Measurements from ENCODE around the gene EGFL8.

EGFL8 gene

GRCh38 chr6:32147401-32148132 is 16.8 kb upstream of the EGFL8 start:
- DNase-seq, result no peak

GRCh38 chr6:32148289-32149091 is 15.9 kb upstream of the EGFL8 start:
- no peak for DNase-seq

DNA sequence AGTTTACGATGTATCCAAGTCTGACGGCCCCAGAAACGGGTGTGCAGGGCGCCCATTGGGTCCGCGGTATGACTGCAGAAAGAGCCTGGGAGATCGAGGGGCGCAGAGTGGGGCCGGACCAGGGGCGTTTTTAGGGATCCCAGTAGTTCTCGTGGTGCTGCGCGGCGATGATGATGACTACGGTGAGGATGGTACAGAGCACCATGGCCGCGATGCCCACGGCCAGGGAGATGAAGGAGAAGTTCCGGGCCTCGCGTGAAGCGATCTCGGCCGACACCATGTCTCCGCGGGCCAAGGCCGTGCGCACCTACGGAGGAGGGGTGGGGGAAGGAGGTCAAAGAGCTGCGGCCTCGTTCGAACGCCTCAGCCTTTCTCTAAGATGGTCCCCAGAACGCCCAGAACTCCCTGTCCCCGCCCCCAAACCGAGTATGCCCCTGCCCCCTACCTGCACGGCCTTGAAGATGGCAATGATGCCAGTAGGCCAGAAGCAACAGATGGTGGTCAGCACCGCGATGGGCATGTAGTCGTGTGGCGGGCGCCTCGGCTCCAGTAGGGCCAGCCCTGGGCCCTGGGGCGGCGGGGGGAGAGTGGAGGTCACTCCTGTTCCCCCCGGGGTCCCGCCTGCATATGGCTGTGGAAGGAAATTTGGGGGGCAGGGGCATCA is 15.2 kb upstream of the EGFL8 start:
- no peak for DNase-seq

- no peak for DNase-seq
These were observed 14.2 kb upstream of the EGFL8 start for GRCh38 chr6:32149932-32150870.

- DNase-seq, result no peak
These were observed 13.1 kb upstream of the EGFL8 start for GRCh38 chr6:32151181-32151862.

DNA sequence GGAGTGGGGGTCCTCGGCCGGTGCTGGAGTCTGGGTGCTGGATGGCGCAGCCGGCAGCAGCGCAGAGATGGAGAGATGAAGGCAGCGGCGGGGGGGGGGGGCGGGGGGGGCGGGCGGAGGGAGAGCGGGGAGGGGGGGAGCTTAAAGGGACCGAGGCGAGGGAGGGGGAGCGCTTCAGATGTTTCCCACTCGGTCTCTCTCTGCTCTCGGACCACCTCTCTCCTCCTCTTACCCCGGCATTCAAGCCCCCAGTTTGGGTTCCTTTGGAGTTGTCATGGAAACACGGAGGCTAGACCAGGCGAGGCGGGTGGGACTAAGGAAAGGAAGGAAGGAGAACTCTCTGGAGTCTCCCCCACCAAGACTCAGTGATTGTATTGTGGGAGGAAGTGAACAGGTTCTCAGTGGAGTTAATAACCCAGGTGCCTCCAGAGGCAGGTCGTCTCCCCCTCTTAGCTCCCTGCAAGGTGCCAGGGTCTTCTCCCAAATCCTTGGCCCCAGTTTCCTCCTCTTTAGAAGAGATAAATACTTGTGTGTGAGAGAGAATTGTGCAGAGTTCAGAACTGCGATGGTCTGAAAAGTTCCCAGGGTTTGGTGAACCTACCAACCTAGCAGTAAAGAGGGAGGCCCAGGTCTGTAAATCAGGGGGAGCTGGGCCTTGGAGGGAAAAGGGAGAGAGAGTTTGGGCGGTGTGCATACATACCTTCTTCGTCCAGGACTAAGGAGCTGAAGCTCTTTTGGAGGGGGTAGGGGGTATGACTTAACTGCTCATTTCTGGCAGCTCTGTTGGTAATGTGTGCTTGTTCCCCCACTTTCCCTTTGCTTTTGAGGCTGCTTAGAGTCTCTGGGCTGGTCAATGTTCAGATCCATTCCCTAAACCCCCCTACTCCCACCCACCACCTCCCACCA is 12.3 kb upstream of the EGFL8 start, which contains the start of gene PRRT1:
PRRT1 (minus strand) TSS at position 77 of the 906 bp plus-strand sequence. CDS start 112 bp downstream, outside the sequence.
- no peak for DNase-seq

DNA sequence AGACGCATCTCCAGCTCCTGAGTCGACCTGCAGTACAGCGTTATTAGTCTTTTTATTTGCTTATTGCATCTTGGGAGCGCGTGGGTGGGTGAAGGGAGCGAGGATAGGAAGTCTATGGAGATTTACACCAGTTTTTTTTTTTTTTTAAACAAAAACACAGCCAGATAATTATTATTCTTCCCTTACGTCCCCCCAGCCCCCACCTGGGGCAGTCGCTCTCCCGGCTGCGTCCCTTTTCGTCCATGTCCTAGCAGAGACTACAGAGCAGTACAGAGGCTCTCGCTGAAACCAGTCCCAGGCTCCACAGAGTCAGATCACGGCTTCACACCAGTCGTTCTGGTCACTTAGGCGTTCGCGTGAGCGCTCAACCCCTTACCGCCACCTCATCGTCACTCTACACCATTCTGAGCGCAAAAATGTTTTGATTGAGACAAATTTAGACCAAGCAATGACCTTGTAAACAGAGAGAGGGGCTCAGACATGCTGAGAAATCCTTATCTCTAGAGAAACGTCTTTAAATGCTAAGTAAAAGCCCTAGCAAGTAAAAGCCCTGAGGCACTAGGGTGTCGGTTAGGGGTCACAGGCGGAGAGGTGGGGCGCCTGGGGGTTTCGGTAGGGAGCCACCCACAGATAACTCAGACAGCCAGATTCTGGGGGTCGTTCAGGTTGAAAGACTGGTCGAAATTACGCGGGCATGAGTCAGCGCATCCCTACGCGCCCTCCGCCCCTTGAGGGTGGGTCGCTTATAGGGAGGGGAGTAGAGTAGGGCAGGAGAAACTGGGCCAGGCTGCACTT is 11.4 kb upstream of the EGFL8 start:
- peak in 1 of 2 experiments; percentile 74 for DNase-seq

GRCh38 chr6:32153564-32154513 is 10.6 kb upstream of the EGFL8 start, which contains the start of gene PPT2:
Gene PPT2, plus strand, starts transcription at chr6:32154141. Its CDS starts 454 bp downstream, at chr6:32154595.
- DNase-seq, result peak; percentile 85 to 93

DNA sequence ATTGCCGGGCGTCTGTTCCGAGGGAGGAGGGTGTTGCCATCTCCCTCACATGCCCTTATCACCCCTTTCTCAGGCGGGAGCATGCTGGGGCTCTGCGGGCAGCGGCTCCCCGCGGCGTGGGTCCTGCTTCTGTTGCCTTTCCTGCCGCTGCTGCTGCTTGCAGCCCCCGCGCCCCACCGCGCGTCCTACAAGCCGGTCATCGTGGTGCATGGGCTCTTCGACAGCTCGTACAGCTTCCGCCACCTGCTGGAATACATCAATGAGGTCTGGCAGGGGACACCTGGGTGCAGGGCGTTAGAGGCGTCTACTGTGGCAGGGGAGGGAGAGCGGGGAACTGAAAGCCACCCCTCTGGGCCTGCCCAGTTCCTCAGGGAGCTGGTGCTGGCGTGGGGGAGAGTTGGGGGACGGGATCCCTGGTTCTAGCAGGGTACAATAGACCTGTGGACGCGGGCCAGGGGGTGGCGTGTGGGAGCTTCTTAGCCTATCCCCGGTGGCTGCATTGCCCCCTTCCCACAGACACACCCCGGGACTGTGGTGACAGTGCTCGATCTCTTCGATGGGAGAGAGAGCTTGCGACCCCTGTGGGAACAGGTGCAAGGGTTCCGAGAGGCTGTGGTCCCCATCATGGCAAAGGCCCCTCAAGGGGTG is 9.8 kb upstream of the EGFL8 start:
- peak; percentile 53 to 83 for DNase-seq

DNA sequence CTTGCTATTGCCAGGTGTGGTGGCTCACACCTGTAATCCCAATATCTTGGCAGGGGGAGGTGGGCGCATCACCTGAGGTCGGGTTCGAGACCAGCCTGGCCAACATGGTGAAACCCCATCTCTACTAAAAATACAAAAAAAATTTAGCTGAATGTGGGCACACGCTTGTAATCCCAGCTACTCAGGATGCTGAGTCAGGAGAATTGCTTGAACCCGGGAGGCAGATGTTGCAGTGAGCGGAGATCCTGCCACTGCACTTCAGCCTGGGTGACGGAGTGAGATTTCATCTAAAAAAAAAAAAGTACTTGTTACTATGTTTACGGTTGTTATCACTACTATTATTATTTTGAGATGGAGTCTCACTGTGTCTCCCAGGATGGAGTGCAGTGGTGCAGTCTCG is 7.5 kb upstream of the EGFL8 start:
- no peak for DNase-seq

DNA sequence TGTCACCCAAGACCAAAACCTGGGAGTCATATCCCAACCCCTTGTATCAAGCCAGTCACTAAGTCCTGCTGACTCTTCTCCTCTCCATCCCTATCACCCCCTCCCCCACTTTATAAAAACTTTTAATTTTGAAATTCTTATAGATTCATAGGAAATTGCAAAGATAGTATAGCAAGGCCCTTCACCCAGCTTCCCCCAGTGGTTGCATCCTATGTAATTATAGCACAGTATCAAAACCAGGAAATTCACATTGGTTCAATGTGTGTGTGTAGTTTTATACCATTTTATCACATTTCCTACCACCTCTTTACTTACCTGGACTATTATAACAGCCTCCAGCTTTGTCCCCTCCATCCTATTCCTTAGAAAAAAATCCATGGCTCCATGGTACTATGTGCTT is 6.3 kb upstream of the EGFL8 start:
- DNase-seq, result no peak

- no peak for DNase-seq
These were observed 686 bp upstream of the EGFL8 start for GRCh38 chr6:32163559-32164258.

DNA sequence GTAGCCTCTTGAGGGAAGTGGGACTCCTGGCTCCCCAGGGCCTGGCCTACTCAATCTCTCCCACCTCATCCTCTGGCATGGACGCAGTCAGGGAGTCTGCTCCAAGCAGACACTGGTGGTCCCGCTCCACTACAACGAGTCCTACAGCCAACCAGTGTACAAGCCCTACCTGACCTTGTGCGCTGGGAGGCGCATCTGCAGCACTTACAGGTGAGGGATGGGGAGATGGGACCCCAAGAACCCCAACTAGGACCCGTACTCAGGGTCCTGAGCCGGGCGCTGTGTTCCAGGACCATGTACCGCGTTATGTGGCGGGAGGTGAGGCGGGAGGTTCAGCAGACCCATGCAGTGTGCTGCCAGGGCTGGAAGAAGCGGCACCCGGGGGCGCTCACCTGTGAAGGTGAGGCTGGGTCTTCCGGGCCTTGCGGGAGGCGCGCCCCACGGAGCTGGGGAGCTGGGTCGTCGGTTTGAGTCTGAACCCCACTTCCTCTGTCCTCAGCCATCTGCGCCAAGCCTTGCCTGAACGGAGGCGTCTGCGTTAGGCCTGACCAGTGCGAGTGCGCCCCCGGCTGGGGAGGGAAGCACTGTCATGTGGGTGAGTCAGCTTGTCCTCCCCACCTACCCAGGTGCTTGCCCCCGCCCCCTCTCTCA is 2.1 kb downstream of the EGFL8 start:
- DNase-seq, result no peak

GRCh38 chr6:32167154-32167760 is 2.9 kb downstream of the EGFL8 start:
- DNase-seq, result no peak

- no peak for DNase-seq
These were observed 3.4 kb downstream of the EGFL8 start for GRCh38 chr6:32167761-32168262.

DNA sequence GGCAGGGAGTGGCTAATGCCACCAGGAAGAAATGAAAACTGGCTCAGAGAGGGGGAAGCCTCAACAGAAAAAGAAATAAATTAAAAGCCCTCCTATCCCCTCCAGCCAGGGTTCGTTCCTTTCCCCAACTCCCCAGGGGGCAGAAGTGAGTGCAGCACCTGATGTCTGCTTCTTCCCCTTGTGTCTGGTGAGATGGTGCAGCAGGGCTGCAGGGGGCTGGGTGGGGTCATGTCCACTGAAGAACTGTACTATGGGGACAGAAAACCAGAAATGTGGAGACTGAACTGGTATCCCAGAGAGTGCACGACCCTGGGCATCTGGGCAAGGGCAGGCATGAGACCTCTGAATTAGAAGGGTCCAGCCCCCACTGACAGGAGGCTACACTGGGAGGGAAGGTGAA is 4.0 kb downstream of the EGFL8 start:
- DNase-seq, result no peak
